Prostate gland (tissue), 2 donors: ENCODE data around the gene SUPT20HL1.

Experiments
- POLR2A ChIP-seq: fragments of 450-650 bp; IDR thresholded peaks from one replicate; pipeline ENCODE4 v1.6.1; 2016; ENCODE audit warnings: antibody characterized with exemption, mild to moderate bottlenecking
- POLR2AphosphoS5 ChIP-seq: sonication (generic); formaldehyde crosslinking; IDR thresholded peaks from one replicate; pipeline ENCODE4 v1.6.1; 2017; ENCODE audit warnings: antibody characterized with exemption
- TF ChIP-seq, protein P1 (sequence below), 4 experiments: fragments of 200-600 bp in 2 of 4; fragments of 450-650 bp in 2 of 4; sonication (generic) in 2 of 4; IDR thresholded peaks; 1 replicate in 3 of 4; 2 replicates in 1 of 4; pipeline ENCODE4 v1.5.1; 2016 to 2019; ENCODE audit warnings: antibody characterized with exemption in 4 of 4, mild to moderate bottlenecking in 2 of 4, moderate library complexity in 2 of 4

DNA sequence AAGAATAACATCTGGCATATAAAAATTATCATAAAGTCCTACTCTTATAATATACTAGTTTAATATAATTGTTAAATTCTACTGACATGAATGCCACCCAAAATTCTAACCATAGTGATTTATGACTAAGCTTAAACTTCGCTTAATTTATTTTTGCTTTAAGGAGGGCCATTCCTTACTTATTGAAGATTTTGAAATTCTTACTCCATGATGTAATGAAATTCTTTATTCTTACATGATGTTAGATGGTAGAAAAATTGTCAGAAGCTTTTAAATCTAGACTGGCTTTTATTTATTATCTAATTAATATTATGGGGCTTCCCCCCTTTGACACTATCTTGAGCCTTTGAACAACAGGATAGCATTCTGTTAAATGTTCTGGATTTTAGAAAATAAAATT, 27.1 kb upstream of the SUPT20HL1 start:
- TF ChIP-seq, protein P1, sequence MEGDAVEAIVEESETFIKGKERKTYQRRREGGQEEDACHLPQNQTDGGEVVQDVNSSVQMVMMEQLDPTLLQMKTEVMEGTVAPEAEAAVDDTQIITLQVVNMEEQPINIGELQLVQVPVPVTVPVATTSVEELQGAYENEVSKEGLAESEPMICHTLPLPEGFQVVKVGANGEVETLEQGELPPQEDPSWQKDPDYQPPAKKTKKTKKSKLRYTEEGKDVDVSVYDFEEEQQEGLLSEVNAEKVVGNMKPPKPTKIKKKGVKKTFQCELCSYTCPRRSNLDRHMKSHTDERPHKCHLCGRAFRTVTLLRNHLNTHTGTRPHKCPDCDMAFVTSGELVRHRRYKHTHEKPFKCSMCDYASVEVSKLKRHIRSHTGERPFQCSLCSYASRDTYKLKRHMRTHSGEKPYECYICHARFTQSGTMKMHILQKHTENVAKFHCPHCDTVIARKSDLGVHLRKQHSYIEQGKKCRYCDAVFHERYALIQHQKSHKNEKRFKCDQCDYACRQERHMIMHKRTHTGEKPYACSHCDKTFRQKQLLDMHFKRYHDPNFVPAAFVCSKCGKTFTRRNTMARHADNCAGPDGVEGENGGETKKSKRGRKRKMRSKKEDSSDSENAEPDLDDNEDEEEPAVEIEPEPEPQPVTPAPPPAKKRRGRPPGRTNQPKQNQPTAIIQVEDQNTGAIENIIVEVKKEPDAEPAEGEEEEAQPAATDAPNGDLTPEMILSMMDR (IDR thresholded peaks at IDR 0.05) = no peak
- no peak for TF ChIP-seq POLR2A
- no peak for TF ChIP-seq POLR2AphosphoS5
